ENCODE data around the gene EGLN3.

The EGLN3 gene

DNA sequence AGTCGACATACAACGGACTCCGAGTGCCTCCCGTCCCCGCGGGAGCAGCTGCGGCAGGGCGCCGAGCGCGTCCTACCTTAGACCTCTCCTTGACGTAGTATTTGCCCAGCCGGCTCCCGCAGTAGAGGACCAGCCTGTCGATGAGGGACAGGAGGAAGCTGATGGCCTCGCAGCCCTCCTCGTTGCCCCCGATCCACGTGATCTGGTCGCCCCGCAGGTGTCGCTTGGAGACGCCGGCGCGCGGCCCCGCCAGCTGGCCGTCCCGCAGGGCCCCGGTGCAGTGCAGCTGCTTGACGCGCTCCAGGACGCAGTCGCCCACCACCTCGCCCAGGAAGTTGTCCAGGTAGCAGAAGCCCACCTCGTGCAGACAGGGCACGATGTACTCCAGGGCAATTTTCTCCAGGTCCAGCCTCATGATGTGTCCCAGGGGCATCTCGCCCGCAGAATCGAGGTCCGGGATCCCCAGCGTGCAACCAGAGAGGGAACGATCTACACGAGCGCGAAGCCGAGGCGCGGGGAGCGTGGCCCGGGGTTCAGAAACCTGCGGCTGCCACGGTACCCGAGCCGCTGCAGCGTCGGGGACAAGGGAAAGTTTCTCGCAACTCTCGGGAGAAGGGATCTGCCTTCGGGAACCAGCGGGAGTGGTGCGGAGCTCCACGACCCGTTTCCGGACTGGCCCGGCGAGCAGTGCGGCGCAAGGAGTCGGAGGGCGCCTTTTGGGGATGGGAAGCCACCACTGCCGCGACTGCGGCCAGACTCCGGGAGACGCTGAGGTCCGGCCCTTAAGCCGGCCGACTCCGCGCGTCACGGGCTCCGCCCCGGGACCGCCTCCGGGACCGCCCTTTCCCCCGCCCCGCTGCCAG, at the start of gene EGLN3:
TSS of gene EGLN3 (minus strand) at position 755 of the 863 bp plus-strand sequence. CDS start at position 433, 322 bp downstream.
- Histone ChIP-seq H3K36me3 (ENCODE audit: insufficient read depth, low read length) (no peaks in the 10 kb centered on the region), H3K9ac (ENCODE audit: insufficient read length) (no peak within 1 kb of the TSS), H3K9me3 (ENCODE audit: low read depth, low read length) (no peaks in the 10 kb centered on the region), H3K4me3 (peak within 1 kb of the TSS; percentile 81), H3K27ac (no peak within 1 kb of the TSS)
- no peak for DNase-seq (ENCODE audit: low read depth, low spot score)
- TF ChIP-seq EZH2 (IDR thresholded peaks at IDR 0.05) (peak; percentile 94), FOXP2 (optimal IDR thresholded peaks at IDR 0.05; ENCODE audit: control extremely low read depth, extremely low read length, insufficient read depth) (no peak), POLR2AphosphoS5 (IDR thresholded peaks at IDR 0.05; ENCODE audit: borderline replicate concordance, low read depth, low read length) (no peak)

DNA sequence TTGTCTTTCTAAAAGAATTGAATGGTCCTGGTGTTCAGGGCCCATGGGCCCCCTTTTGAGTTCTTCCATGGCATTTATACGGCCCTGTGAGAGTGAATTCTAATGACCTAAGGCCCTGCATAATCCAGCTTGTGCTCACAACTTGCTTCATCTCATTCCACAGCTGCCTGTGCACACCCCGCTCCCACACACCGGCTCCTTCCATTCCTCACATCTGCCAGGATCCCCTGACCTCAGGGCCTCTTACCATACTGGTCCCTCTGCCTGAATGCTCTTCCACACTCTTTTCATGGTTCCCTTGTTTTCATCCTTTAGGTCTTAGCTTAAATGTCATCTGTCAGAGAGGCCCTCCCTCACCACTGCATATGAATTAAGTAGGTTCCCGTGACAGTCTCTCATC, 49.5 kb upstream of the EGLN3 start:
- Histone ChIP-seq H3K27ac (no peak overlapping the region), H3K36me3 (ENCODE audit: insufficient read depth, low read length) (no peaks in the 10 kb centered on the region), H3K9me3 (ENCODE audit: low read depth, low read length) (no peaks in the 10 kb centered on the region), H3K4me3 (no peak overlapping the region), H3K9ac (ENCODE audit: insufficient read length) (no peak overlapping the region)
- no peak for DNase-seq (ENCODE audit: low read depth, low spot score)
- no peak for TF ChIP-seq FOXP2 (optimal IDR thresholded peaks at IDR 0.05; ENCODE audit: control extremely low read depth, extremely low read length, insufficient read depth)
- no peak for TF ChIP-seq POLR2AphosphoS5 (IDR thresholded peaks at IDR 0.05; ENCODE audit: borderline replicate concordance, low read depth, low read length)
- no peak for TF ChIP-seq EZH2 (IDR thresholded peaks at IDR 0.05)

DNA sequence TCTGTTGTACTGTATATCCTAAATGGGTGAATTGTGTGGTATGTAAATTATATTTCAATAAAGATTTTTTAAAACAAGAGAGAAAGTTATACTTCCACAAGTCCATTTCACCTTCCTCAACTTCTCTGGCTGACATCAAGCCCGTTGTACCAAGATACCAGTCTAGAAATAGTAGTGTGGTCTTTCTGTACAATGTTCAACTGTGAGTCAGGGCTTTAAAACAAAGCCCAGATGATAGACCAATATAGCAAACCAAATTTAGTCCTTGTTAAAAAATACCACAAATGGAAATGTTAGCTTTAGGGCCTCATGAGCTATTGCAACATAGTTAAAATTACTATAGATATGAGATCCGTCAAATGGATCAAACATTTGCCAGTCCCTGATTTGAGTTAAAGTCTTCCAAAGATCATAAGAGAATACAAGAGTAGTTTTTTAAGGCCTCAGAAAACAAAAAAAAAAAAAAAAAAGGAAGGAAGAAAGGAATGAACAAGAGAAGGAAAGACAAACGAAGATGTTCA, 49.0 kb upstream of the EGLN3 start:
- Histone ChIP-seq H3K27ac (no peak overlapping the region), H3K36me3 (ENCODE audit: insufficient read depth, low read length) (no peaks in the 10 kb centered on the region), H3K9me3 (ENCODE audit: low read depth, low read length) (no peaks in the 10 kb centered on the region), H3K9ac (ENCODE audit: insufficient read length) (no peak overlapping the region), H3K4me3 (no peak overlapping the region)
- TF ChIP-seq POLR2AphosphoS5 (IDR thresholded peaks at IDR 0.05; ENCODE audit: borderline replicate concordance, low read depth, low read length) (no peak), EZH2 (IDR thresholded peaks at IDR 0.05) (no peak), FOXP2 (optimal IDR thresholded peaks at IDR 0.05; ENCODE audit: control extremely low read depth, extremely low read length, insufficient read depth) (no peak)
- DNase-seq (ENCODE audit: low read depth, low spot score): no peak

DNA sequence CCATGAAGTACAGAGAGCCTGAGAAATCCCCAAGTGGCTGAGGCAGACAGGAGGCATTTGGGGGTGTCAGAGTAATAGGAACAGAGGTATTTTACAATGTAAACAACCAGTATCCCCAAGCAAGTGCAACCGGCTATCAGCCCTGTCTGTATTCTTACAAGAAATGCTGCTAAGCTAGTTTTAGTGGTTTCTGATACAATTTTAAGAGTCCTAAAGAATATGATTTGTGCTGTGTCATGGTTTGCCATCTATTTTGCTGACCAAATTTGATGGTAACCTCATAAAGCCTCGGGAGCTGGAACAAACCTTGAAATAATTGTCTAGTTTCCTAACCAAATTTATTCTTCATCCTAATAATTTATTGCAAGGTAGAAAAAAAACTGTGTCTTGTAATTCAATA, 46.7 kb upstream of the EGLN3 start:
- no peak for TF ChIP-seq POLR2AphosphoS5 (IDR thresholded peaks at IDR 0.05; ENCODE audit: borderline replicate concordance, low read depth, low read length)
- no peak for TF ChIP-seq EZH2 (IDR thresholded peaks at IDR 0.05)
- TF ChIP-seq FOXP2 (optimal IDR thresholded peaks at IDR 0.05; ENCODE audit: control extremely low read depth, extremely low read length, insufficient read depth): no peak
- no peak for DNase-seq (ENCODE audit: low read depth, low spot score)
- Histone ChIP-seq H3K9me3 (ENCODE audit: low read depth, low read length) (no peaks in the 10 kb centered on the region), H3K9ac (ENCODE audit: insufficient read length) (no peak overlapping the region), H3K4me3 (no peak overlapping the region), H3K36me3 (ENCODE audit: insufficient read depth, low read length) (no peaks in the 10 kb centered on the region), H3K27ac (no peak overlapping the region)

DNA sequence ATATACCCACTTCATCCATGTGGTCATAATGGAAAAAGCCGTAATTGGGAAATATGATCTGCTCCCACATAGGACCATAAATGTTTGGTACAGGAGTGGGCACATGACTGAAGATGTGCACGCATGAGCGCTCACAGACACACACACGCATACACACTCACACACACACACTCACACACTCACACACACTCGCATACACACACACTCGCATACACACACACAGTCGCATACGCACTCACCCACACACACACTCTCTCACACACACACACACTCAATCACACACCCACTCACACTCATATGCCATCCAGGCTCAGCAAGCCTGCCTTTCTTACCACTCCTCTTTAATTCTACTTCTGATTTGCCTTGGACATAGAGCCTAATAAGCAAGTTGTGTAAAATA, 45.6 kb upstream of the EGLN3 start:
- no peak for TF ChIP-seq EZH2 (IDR thresholded peaks at IDR 0.05)
- TF ChIP-seq FOXP2 (optimal IDR thresholded peaks at IDR 0.05; ENCODE audit: control extremely low read depth, extremely low read length, insufficient read depth): no peak
- TF ChIP-seq POLR2AphosphoS5 (IDR thresholded peaks at IDR 0.05; ENCODE audit: borderline replicate concordance, low read depth, low read length): no peak
- no peaks in the 10 kb centered on the region for H3K36me3 ChIP-seq (ENCODE audit: insufficient read depth, low read length)
- DNase-seq (ENCODE audit: low read depth, low spot score): no peak
- no peaks in the 10 kb centered on the region for H3K9me3 ChIP-seq (ENCODE audit: low read depth, low read length)
- H3K27ac ChIP-seq: no peak overlapping the region
- no peak overlapping the region for H3K9ac ChIP-seq (ENCODE audit: insufficient read length)
- H3K4me3 ChIP-seq: no peak overlapping the region

DNA sequence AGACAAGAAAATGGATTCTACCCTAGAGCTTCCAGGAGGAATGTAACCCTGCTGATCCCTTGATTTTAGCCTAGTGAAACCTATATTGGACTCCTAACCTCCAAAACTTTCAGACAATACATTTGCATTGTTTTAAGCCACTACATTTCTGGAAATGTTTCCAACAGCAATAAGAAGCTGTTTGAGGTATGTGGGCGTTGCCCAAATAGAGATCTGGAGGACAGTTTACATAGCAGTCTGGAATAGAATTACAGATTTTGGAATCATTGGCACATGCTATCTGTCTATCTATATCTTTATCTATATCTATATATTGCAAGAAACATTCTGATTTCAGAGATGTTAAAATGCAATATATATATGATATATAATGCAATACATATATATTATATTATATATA, 42.4 kb upstream of the EGLN3 start:
- no peaks in the 10 kb centered on the region for H3K9me3 ChIP-seq (ENCODE audit: low read depth, low read length)
- no peak overlapping the region for H3K27ac ChIP-seq
- no peaks in the 10 kb centered on the region for H3K36me3 ChIP-seq (ENCODE audit: insufficient read depth, low read length)
- no peak for TF ChIP-seq POLR2AphosphoS5 (IDR thresholded peaks at IDR 0.05; ENCODE audit: borderline replicate concordance, low read depth, low read length)
- TF ChIP-seq EZH2 (IDR thresholded peaks at IDR 0.05): no peak
- TF ChIP-seq FOXP2 (optimal IDR thresholded peaks at IDR 0.05; ENCODE audit: control extremely low read depth, extremely low read length, insufficient read depth): no peak
- H3K9ac ChIP-seq (ENCODE audit: insufficient read length): no peak overlapping the region
- no peak for DNase-seq (ENCODE audit: low read depth, low spot score)
- H3K4me3 ChIP-seq: no peak overlapping the region

DNA sequence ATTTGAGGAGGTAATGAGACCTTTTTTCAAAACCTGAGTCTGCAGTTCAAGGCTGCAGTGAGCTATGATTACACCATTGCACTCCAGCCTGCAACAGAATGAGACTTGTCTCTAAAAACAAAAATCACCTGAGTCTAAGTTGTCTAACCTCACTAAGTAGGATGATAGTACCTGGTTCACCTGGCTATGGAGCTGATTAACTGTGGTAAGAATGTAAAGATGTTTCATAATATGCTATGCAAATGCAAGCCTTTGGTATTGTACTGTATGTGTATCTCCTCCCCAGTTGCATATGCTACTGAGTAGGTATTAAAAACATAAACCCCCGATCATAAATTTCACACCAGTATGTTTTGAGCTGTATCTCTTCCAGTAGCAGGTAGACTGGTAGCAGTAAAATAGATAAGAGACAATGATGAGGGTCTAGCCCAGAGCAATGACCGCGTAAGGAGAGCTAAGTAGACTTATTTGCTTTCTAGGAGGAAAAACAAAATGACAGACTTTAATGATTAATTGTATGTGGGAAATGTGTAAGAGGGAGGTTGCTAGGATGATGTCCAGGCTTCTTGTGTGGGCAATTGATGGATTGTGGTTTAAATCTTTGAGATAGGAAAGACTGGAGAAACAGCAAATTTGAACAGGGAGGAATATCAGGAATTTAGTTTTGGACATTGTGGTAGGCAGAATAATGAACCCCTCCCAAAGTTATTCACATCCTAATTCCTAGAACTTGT, 41.6 kb upstream of the EGLN3 start:
- no peaks in the 10 kb centered on the region for H3K9me3 ChIP-seq (ENCODE audit: low read depth, low read length)
- no peaks in the 10 kb centered on the region for H3K36me3 ChIP-seq (ENCODE audit: insufficient read depth, low read length)
- no peak overlapping the region for H3K4me3 ChIP-seq
- H3K27ac ChIP-seq: no peak overlapping the region
- no peak overlapping the region for H3K9ac ChIP-seq (ENCODE audit: insufficient read length)
- TF ChIP-seq FOXP2 (optimal IDR thresholded peaks at IDR 0.05; ENCODE audit: control extremely low read depth, extremely low read length, insufficient read depth): no peak
- TF ChIP-seq POLR2AphosphoS5 (IDR thresholded peaks at IDR 0.05; ENCODE audit: borderline replicate concordance, low read depth, low read length): no peak
- TF ChIP-seq EZH2 (IDR thresholded peaks at IDR 0.05): no peak
- no peak for DNase-seq (ENCODE audit: low read depth, low spot score)

DNA sequence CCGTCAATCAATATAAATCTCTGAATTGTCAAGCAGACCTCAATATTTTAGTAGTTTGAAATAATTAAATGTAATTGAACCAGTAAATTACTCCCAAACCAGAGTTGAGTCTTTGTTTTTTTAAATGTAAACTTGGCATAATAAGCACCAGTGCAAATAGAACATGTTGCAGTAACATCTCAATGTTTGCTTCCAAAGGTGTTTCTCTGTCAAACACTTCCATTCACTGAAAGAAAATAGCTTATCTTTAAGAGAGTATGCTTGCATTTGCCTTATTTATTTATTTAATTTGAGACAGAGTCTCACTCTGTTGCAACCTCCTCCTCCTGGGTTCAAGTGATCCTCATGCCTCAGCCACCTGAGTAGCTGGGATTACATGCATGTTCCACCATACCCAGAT, 39.9 kb upstream of the EGLN3 start:
- DNase-seq (ENCODE audit: low read depth, low spot score): no peak
- Histone ChIP-seq H3K9ac (ENCODE audit: insufficient read length) (no peak overlapping the region), H3K27ac (no peak overlapping the region), H3K9me3 (ENCODE audit: low read depth, low read length) (no peaks in the 10 kb centered on the region), H3K4me3 (no peak overlapping the region), H3K36me3 (ENCODE audit: insufficient read depth, low read length) (no peaks in the 10 kb centered on the region)
- TF ChIP-seq FOXP2 (optimal IDR thresholded peaks at IDR 0.05; ENCODE audit: control extremely low read depth, extremely low read length, insufficient read depth) (no peak), EZH2 (IDR thresholded peaks at IDR 0.05) (no peak), POLR2AphosphoS5 (IDR thresholded peaks at IDR 0.05; ENCODE audit: borderline replicate concordance, low read depth, low read length) (no peak)

Measured in SK-N-MC (cell line).